ENCODE results near the gene RORC.

RORC gene

DNA sequence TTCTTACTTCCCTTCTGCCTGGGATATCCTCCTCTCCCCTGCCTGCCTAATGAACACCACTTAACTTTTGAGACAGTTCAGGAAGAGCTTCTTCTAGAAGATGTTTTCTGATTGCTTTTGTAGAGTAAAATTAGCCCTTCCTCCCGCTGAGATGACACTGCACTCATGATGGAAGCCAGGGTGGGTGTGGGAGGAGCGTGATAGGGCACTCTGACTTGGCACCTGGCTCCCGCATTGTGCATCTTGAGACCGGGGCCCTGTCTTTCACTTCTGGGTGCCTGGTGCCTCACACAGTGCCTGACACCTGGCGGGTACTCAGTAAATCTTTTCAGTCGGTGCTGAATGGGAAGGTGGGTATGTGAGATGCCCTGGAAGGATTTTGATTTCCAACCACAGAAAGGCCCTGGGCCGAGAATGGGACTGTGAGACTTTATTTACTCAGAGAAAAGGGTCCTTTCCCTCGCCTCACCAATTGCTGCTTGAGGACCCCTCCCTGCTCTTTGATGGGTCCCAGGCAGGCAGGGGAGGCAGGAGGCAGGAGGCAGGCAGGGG, 15.2 kb upstream of the RORC start:
- H3K4me3 ChIP-seq (ENCODE audit: low read depth, low read length) = no peak overlapping the region
- no peak for TF ChIP-seq MYC (IDR thresholded peaks at IDR 0.05; ENCODE audit: low read depth, low read length)
- TF ChIP-seq, protein P1, sequence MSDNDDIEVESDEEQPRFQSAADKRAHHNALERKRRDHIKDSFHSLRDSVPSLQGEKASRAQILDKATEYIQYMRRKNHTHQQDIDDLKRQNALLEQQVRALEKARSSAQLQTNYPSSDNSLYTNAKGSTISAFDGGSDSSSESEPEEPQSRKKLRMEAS (IDR thresholded peaks at IDR 0.05; ENCODE audit: low read depth, low read length) = no peak
- no peak for TF ChIP-seq POLR2A (IDR thresholded peaks at IDR 0.05; ENCODE audit: extremely low read depth, insufficient read length)
- TF ChIP-seq, protein P2, sequence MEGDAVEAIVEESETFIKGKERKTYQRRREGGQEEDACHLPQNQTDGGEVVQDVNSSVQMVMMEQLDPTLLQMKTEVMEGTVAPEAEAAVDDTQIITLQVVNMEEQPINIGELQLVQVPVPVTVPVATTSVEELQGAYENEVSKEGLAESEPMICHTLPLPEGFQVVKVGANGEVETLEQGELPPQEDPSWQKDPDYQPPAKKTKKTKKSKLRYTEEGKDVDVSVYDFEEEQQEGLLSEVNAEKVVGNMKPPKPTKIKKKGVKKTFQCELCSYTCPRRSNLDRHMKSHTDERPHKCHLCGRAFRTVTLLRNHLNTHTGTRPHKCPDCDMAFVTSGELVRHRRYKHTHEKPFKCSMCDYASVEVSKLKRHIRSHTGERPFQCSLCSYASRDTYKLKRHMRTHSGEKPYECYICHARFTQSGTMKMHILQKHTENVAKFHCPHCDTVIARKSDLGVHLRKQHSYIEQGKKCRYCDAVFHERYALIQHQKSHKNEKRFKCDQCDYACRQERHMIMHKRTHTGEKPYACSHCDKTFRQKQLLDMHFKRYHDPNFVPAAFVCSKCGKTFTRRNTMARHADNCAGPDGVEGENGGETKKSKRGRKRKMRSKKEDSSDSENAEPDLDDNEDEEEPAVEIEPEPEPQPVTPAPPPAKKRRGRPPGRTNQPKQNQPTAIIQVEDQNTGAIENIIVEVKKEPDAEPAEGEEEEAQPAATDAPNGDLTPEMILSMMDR (IDR thresholded peaks at IDR 0.05; ENCODE audit: low read depth, low read length) = no peak
- no peak for DNase-seq (ENCODE audit: low read depth)

DNA sequence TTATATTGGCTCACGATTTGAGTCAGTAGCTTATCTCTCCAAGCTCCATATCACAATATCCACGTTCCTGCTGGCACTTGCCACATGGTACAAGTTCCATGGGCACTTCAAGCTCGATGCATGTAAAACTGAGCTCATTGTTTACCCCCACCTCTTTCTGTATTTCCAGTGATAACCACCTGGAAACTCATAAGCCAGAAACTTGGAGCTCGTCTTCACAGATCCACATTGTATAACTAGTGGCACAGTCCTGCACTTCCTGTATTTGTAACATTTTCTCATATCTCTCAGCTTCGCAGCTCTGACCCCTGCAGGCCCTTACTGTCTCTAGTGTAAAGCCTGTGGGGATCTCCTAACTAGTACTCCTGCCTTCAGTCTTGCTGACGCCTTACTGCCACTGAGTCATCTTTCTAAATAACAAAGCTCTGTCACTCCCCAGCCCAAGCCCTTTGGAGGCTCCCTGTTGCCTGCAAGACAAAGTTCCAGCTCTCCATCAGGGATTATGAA, 14.5 kb upstream of the RORC start:
- no peak overlapping the region for H3K4me3 ChIP-seq (ENCODE audit: low read depth, low read length)
- TF ChIP-seq, protein P2 (IDR thresholded peaks at IDR 0.05; ENCODE audit: low read depth, low read length) = no peak
- no peak for TF ChIP-seq MYC (IDR thresholded peaks at IDR 0.05; ENCODE audit: low read depth, low read length)
- TF ChIP-seq, protein P1 (IDR thresholded peaks at IDR 0.05; ENCODE audit: low read depth, low read length) = no peak; the same call in 1 of the 2 replicates
- peak; percentile 55 for DNase-seq (ENCODE audit: low read depth)

DNA sequence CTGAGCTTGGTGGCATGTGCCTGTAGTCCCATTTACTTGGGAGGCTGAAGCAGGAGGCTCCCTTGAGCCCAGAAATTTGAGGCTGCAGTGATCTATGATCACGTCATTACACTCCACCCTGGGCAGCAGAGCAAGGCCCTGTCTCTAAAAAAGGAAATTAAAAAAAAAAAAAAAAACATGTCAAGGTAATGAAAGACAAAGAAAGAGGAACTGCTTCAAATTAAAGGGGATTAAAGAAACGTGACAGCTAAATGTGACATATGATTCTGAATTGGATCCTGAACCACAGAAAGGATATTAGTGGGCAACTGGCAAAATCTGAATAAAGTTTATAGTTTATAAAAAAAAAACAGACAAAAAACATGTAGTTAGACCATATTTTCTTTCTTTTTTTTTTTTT, 11.8 kb upstream of the RORC start:
- H3K4me3 ChIP-seq (ENCODE audit: low read depth, low read length) = no peak overlapping the region
- TF ChIP-seq MYC (IDR thresholded peaks at IDR 0.05; ENCODE audit: low read depth, low read length) = no peak
- TF ChIP-seq POLR2A (IDR thresholded peaks at IDR 0.05; ENCODE audit: extremely low read depth, insufficient read length) = no peak
- TF ChIP-seq, protein P1 (IDR thresholded peaks at IDR 0.05; ENCODE audit: low read depth, low read length) = no peak
- TF ChIP-seq, protein P2 (IDR thresholded peaks at IDR 0.05; ENCODE audit: low read depth, low read length) = no peak
- no peak for DNase-seq (ENCODE audit: low read depth)

DNA sequence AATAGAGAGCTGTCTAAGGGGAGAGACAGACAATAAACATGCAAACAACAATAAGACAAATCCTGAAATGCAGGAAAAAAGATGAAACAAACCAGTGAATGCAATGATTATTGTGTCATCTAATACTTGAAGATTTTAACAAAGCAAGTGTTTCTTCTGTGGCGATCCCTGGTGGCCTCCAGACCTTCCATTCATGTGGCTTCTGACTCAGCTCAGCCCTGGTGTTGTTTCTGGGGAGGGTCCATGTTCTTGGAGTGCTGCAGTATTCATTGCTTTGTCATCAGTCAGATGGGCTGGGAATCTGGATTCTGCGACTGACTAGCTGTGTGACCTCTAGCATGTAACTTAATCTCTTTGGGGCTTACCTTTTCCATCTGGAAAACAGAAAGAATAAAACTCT, 9.5 kb upstream of the RORC start:
- TF ChIP-seq, protein P1 (IDR thresholded peaks at IDR 0.05; ENCODE audit: low read depth, low read length) = no peak
- TF ChIP-seq, protein P2 (IDR thresholded peaks at IDR 0.05; ENCODE audit: low read depth, low read length) = no peak
- TF ChIP-seq MYC (IDR thresholded peaks at IDR 0.05; ENCODE audit: low read depth, low read length) = no peak
- TF ChIP-seq POLR2A (IDR thresholded peaks at IDR 0.05; ENCODE audit: extremely low read depth, insufficient read length) = no peak
- H3K4me3 ChIP-seq (ENCODE audit: low read depth, low read length) = no peak overlapping the region
- DNase-seq (ENCODE audit: low read depth) = no peak

DNA sequence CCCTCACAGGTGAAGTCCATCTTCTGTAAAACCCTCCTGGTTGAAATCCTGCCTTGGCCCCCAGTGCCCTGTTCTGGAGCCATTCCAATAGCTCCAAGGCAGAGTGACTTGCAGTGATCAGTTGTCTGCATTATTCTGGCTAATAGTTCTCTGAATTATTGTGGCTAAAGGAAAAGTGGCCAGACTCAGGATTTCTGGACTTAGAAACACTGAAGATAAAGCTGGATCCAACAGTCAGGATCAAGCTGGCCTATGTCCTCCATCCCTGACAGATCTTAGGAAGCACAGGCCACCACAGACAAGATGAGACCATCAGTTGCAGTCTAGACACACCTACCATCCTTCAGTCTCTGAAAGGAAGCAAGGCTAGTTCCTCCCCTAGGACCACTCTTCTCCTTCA, 8.8 kb upstream of the RORC start:
- no peak overlapping the region for H3K4me3 ChIP-seq (ENCODE audit: low read depth, low read length)
- no peak for DNase-seq (ENCODE audit: low read depth)
- no peak for TF ChIP-seq MYC (IDR thresholded peaks at IDR 0.05; ENCODE audit: low read depth, low read length)
- TF ChIP-seq, protein P1 (IDR thresholded peaks at IDR 0.05; ENCODE audit: low read depth, low read length) = no peak
- TF ChIP-seq, protein P2 (IDR thresholded peaks at IDR 0.05; ENCODE audit: low read depth, low read length) = no peak
- no peak for TF ChIP-seq POLR2A (IDR thresholded peaks at IDR 0.05; ENCODE audit: extremely low read depth, insufficient read length)
